ENCODE data around the gene GINS2.

GINS2 gene

GRCh38 chr16:85631230-85631629, 57.5 kb downstream of the GINS2 start:
- H3K27ac ChIP-seq (ENCODE audit: low read depth, low read length, poor library complexity, severe bottlenecking) = no peak overlapping the region
- H3K27me3 ChIP-seq (ENCODE audit: insufficient read depth, low read length) = no peaks in the 10 kb centered on the region
- no peak overlapping the region for H3K9ac ChIP-seq (ENCODE audit: low read length)
- H3K4me1 ChIP-seq (ENCODE audit: insufficient read depth, low read length, severe bottlenecking) = peaks cover 10% of the 10 kb centered on the region
- H3F3A ChIP-seq (ENCODE audit: insufficient read depth, low read length) = no peaks in the 10 kb centered on the region
- H3K9me3 ChIP-seq (ENCODE audit: low read length) = no peaks in the 10 kb centered on the region; the same call in 1 of the 2 replicates
- no peak overlapping the region for H2AFZ ChIP-seq (ENCODE audit: low read length)
- H3K79me2 ChIP-seq (ENCODE audit: insufficient read depth, low read length) = peaks cover 53% of the 10 kb centered on the region
- no peak overlapping the region for H3K4me3 ChIP-seq (ENCODE audit: low read depth, low read length, poor library complexity, severe bottlenecking)
- no peak for TF ChIP-seq EZH2 (IDR thresholded peaks at IDR 0.05; ENCODE audit: borderline replicate concordance, low read length)
- TF ChIP-seq CTCF (IDR thresholded peaks at IDR 0.05; ENCODE audit: low read length) = no peak
- H3K9me2 ChIP-seq (ENCODE audit: low read depth, low read length) = no peaks in the 10 kb centered on the region
- no peaks in the 10 kb centered on the region for H4K20me1 ChIP-seq (ENCODE audit: insufficient read depth, low read length)
- H3K4me2 ChIP-seq (ENCODE audit: low read length) = no peak overlapping the region
- H3K36me3 ChIP-seq (ENCODE audit: insufficient read depth, low read length) = peaks cover 43% of the 10 kb centered on the region

- no peak overlapping the region for H3K4me3 ChIP-seq (ENCODE audit: low read depth, low read length, poor library complexity, severe bottlenecking)
These were observed 58.9 kb downstream of the GINS2 start for GRCh38 chr16:85629853-85630252.

GRCh38 chr16:85629326-85629725, 59.4 kb downstream of the GINS2 start:
- Histone ChIP-seq H3K9ac (ENCODE audit: low read length) (no peak overlapping the region), H3K27ac (ENCODE audit: low read depth, low read length, poor library complexity, severe bottlenecking) (no peak overlapping the region), H4K20me1 (ENCODE audit: insufficient read depth, low read length) (no peaks in the 10 kb centered on the region), H3K79me2 (ENCODE audit: insufficient read depth, low read length) (peaks cover 65% of the 10 kb centered on the region), H3K9me2 (ENCODE audit: low read depth, low read length) (no peaks in the 10 kb centered on the region), H3F3A (ENCODE audit: insufficient read depth, low read length) (no peaks in the 10 kb centered on the region), H2AFZ (ENCODE audit: low read length) (no peak overlapping the region), H3K4me1 (ENCODE audit: insufficient read depth, low read length, severe bottlenecking) (peaks cover 14% of the 10 kb centered on the region), H3K36me3 (ENCODE audit: insufficient read depth, low read length) (peaks cover 39% of the 10 kb centered on the region), H3K4me2 (ENCODE audit: low read length) (no peak overlapping the region), H3K4me3 (ENCODE audit: low read depth, low read length, poor library complexity, severe bottlenecking) (no peak overlapping the region), H3K27me3 (ENCODE audit: insufficient read depth, low read length) (no peaks in the 10 kb centered on the region), H3K9me3 (ENCODE audit: low read length) (no peaks in the 10 kb centered on the region; the same call in 1 of the 2 replicates)
- no peak for TF ChIP-seq EZH2 (IDR thresholded peaks at IDR 0.05; ENCODE audit: borderline replicate concordance, low read length)
- TF ChIP-seq CTCF (IDR thresholded peaks at IDR 0.05; ENCODE audit: low read length) = no peak

More at GRCh38 chr16:85629853-85630252, 58.9 kb downstream of the GINS2 start:
- no peaks in the 10 kb centered on the region for H3K27me3 ChIP-seq (ENCODE audit: insufficient read depth, low read length)
- TF ChIP-seq EZH2 (IDR thresholded peaks at IDR 0.05; ENCODE audit: borderline replicate concordance, low read length) (no peak), CTCF (IDR thresholded peaks at IDR 0.05; ENCODE audit: low read length) (no peak)
- no peaks in the 10 kb centered on the region for H3F3A ChIP-seq (ENCODE audit: insufficient read depth, low read length)
- no peaks in the 10 kb centered on the region for H4K20me1 ChIP-seq (ENCODE audit: insufficient read depth, low read length)
- no peak overlapping the region for H2AFZ ChIP-seq (ENCODE audit: low read length)
- no peaks in the 10 kb centered on the region; the same call in 1 of the 2 replicates for H3K9me3 ChIP-seq (ENCODE audit: low read length)
- no peak overlapping the region for H3K4me2 ChIP-seq (ENCODE audit: low read length)
- no peak overlapping the region for H3K27ac ChIP-seq (ENCODE audit: low read depth, low read length, poor library complexity, severe bottlenecking)
- H3K4me1 ChIP-seq (ENCODE audit: insufficient read depth, low read length, severe bottlenecking) = peaks cover 14% of the 10 kb centered on the region
- H3K9me2 ChIP-seq (ENCODE audit: low read depth, low read length) = no peaks in the 10 kb centered on the region
- H3K79me2 ChIP-seq (ENCODE audit: insufficient read depth, low read length) = peaks cover 60% of the 10 kb centered on the region
- no peak overlapping the region for H3K9ac ChIP-seq (ENCODE audit: low read length)
- peaks cover 36% of the 10 kb centered on the region for H3K36me3 ChIP-seq (ENCODE audit: insufficient read depth, low read length)

Measured in OCI-LY1 (cell line).